ENCODE measurements around the gene MYL5.

DNA sequence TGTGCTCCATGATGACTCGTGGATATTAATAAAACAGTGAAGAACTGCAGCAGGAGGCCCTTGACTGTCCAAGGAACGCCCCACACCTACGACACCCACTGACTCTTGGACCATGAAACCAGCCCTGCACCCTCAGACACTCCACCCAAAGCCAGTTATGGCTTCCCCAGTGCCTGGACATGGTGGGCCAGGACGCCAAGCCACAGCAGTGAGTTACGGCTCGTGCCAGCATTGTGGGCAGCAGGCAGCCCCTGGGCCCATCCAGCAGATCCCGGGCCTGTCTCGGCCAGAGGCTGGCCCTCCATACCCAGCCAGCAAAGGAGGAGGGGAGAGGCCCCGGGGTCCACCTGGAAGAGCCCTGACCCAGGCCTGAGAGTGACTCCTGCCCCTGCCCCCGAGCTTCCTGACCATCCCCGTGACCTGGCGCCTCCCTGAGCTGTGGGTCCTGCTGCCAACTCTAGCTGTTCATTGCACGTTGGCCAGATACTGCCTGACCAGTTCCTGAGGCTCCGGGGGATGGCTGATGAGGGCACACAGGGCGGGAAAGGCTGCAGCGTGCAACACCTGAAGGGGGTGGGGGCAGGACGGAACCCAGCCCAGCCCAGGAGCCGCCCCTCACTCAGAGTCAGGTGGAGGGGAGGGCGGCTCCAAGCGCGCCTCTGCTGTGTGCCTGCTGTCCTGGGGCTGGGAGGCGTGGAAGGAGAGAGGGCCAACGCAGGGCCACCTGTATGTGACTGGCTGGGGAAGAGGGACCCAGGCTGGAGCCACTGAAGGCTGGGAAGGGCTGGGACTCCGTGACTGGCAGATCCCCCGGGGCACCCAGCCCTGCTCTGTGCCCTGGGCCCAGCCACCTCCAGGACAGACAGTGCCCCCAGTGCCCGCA is 13.9 kb downstream of the MYL5 start:
- TF ChIP-seq, protein P1, sequence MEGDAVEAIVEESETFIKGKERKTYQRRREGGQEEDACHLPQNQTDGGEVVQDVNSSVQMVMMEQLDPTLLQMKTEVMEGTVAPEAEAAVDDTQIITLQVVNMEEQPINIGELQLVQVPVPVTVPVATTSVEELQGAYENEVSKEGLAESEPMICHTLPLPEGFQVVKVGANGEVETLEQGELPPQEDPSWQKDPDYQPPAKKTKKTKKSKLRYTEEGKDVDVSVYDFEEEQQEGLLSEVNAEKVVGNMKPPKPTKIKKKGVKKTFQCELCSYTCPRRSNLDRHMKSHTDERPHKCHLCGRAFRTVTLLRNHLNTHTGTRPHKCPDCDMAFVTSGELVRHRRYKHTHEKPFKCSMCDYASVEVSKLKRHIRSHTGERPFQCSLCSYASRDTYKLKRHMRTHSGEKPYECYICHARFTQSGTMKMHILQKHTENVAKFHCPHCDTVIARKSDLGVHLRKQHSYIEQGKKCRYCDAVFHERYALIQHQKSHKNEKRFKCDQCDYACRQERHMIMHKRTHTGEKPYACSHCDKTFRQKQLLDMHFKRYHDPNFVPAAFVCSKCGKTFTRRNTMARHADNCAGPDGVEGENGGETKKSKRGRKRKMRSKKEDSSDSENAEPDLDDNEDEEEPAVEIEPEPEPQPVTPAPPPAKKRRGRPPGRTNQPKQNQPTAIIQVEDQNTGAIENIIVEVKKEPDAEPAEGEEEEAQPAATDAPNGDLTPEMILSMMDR (IDR thresholded peaks at IDR 0.05; ENCODE audit: poor library complexity, severe bottlenecking) = no peak
- no peak for TF ChIP-seq EZH2 (IDR thresholded peaks at IDR 0.05; ENCODE audit: borderline replicate concordance, insufficient read depth, low read length, poor library complexity, severe bottlenecking)

All from neural cell (in vitro differentiated cells).